Neural crest cell (in vitro differentiated cells): ENCODE results near the gene PAEP. TPM values are rescaled to one million over a fixed set of nuclear protein-coding genes. Genes with fewer than 3 reads are reported as not detected.
A peak's percentile ranks its signal among the peaks of the same experiment; 100 is the strongest.

Experiments
- DNase-seq: peaks from one replicate; pipeline ENCODE4 v3.0.0; 2021; ENCODE audit warnings: low read depth, mixed read lengths, low spot score
- H3K27ac Mint-ChIP-seq: one replicate; pipeline ENCODE4 v1.8.0; 2021; ENCODE audit warnings: mild to moderate bottlenecking, mixed read lengths; ENCODE audit not compliant: unreplicated experiment
- H3K27me3 Mint-ChIP-seq: 2 replicates; pipeline ENCODE4 v1.8.0; 2021; ENCODE audit warnings: low read depth, mild to moderate bottlenecking, mixed read lengths
- H3K36me3 Mint-ChIP-seq: 2 replicates; pipeline ENCODE4 v1.8.0; 2021; ENCODE audit warnings: low read depth, mild to moderate bottlenecking, mixed read lengths
- H3K4me1 Mint-ChIP-seq: 2 replicates; pipeline ENCODE4 v1.8.0; 2021; ENCODE audit warnings: mixed read lengths
- H3K4me3 Mint-ChIP-seq: one replicate; pipeline ENCODE4 v1.8.0; 2021; ENCODE audit warnings: mild to moderate bottlenecking, mixed read lengths
- H3K9me3 Mint-ChIP-seq: 2 replicates; pipeline ENCODE4 v1.8.0; 2021; ENCODE audit warnings: mixed read lengths
- total RNA-seq: library from RNA; stranded (reverse); gene quantifications from 2 replicates; pipeline ENCODE4 v1.2.1, GENCODE V29; 2021
- TF ChIP-seq, protein P1 (sequence below): fragments of 200-600 bp; sonication (generic); conservative IDR thresholded peaks from 2 replicates; pipeline ENCODE4 v1.5.0; 2021; ENCODE audit warnings: antibody characterized with exemption, mild to moderate bottlenecking

PAEP gene
- total RNA-seq, 1 donor from 2014 or later = not detected

DNA sequence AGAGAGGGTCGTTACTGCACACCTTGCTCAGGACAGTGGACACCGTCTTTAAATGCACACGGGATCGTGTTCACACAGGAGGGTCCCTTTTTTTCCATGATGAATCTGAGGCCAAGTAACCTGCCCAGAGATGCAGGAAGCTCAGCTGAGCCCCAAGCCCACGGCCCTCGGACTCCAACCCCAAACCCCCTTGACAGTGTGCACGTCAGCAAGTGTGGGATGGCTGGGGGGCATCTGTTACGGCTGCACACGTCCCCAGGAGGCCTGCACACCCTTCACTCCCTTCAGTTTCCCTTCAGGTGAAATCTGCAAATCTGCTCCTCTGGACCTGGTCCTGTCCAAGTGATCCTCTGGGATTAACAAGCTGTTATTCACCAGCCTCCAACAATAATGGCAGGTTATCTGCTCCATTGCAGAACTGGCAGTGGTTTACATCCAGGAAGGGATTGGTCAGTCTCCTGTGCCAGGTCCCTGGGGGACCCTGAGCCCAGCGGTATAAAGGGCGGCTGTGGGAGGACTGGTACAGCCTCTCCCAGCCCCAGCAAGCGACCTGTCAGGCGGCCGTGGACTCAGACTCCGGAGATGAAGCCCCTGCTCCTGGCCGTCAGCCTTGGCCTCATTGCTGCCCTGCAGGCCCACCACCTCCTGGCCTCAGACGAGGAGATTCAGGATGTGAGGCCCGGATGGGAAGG is 40.5 kb upstream of the PAEP start, which contains the start of gene LCN1:
Gene LCN1, plus strand, starts transcription at position 525 of the 692 bp plus-strand sequence. Its CDS starts 58 bp downstream, at position 583.
- no peak for DNase-seq
- TF ChIP-seq, protein P1, sequence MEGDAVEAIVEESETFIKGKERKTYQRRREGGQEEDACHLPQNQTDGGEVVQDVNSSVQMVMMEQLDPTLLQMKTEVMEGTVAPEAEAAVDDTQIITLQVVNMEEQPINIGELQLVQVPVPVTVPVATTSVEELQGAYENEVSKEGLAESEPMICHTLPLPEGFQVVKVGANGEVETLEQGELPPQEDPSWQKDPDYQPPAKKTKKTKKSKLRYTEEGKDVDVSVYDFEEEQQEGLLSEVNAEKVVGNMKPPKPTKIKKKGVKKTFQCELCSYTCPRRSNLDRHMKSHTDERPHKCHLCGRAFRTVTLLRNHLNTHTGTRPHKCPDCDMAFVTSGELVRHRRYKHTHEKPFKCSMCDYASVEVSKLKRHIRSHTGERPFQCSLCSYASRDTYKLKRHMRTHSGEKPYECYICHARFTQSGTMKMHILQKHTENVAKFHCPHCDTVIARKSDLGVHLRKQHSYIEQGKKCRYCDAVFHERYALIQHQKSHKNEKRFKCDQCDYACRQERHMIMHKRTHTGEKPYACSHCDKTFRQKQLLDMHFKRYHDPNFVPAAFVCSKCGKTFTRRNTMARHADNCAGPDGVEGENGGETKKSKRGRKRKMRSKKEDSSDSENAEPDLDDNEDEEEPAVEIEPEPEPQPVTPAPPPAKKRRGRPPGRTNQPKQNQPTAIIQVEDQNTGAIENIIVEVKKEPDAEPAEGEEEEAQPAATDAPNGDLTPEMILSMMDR = no peak
- H3K9me3 Mint-ChIP-seq = no peaks in the 10 kb centered on the region
- H3K4me3 Mint-ChIP-seq = no peak within 1 kb of the TSS
- peaks cover 17% of the 10 kb centered on the region for H3K4me1 Mint-ChIP-seq
- no peak within 1 kb of the TSS for H3K27ac Mint-ChIP-seq
- no peaks in the 10 kb centered on the region for H3K36me3 Mint-ChIP-seq
- H3K27me3 Mint-ChIP-seq = no peaks in the 10 kb centered on the region

DNA sequence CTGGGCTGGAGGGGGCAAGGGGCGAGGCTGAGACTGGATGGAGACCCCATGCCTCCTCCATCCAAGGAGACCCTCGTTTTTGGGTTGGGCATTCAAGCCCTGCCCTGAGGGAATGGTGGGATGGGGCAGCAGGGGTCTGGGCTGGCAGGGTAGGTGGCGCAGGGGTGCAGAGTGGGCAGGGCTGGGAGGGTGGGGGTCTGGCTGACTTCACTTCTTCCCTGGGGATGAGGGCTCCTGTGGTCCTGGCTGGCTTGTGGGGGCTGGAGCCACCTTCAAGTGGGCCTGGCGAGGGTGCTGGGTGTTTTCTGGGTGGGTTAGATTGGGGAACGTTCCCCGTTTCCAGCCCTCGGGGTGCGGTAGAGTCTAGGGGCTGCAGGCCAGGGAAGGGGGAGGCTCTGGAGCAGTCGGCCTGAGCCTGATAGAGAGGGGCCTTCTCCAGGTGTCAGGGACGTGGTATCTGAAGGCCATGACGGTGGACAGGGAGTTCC is 39.9 kb upstream of the PAEP start:
- Mint-ChIP-seq H3K9me3 (no peaks in the 10 kb centered on the region), H3K27ac (no peak overlapping the region), H3K36me3 (no peaks in the 10 kb centered on the region), H3K27me3 (no peaks in the 10 kb centered on the region), H3K4me3 (no peak overlapping the region), H3K4me1 (peaks cover 14% of the 10 kb centered on the region)
- no peak for DNase-seq
- TF ChIP-seq, protein P1 = no peak

DNA sequence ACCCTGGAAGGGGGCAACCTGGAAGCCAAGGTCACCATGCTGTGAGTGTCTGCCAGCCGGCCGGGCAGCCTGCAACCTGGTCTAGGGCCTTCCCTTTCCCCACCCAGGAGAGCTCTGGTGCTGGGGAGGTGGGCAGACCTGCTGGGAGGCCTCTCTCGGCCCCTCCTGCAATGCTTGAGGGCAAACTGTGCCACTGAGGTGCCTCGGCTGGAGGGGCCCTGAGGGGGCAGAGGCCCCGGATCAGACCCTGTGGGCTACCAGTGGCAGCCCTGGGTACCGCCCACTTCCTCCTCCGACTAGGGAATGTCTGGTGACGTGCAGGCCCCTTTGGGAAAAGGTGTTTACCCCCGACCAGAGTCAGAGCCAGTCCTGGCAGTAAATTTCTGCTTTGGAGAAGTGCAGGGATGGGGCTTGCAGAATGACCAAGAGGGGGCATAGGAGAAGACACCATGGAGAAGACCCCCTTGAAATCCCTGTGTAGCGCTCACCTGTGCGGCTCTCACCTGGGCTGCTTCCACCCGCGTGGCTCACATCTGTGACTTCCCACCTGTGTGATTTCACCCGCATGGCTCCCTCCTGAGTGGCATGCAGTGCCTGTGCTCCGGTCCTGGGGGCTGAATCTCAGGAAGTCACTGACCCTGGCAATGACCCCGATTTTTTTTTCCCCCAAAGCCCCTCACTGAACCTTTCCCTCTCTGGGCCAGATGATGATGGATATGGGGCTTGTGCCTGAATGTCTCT is 39.2 kb upstream of the PAEP start:
- peak overlapping the region; percentile 78 for H3K27ac Mint-ChIP-seq
- peaks cover 14% of the 10 kb centered on the region for H3K4me1 Mint-ChIP-seq
- no peaks in the 10 kb centered on the region for H3K9me3 Mint-ChIP-seq
- H3K4me3 Mint-ChIP-seq = no peak overlapping the region
- H3K27me3 Mint-ChIP-seq = no peaks in the 10 kb centered on the region
- DNase-seq = no peak
- TF ChIP-seq, protein P1 = no peak
- H3K36me3 Mint-ChIP-seq = no peaks in the 10 kb centered on the region

DNA sequence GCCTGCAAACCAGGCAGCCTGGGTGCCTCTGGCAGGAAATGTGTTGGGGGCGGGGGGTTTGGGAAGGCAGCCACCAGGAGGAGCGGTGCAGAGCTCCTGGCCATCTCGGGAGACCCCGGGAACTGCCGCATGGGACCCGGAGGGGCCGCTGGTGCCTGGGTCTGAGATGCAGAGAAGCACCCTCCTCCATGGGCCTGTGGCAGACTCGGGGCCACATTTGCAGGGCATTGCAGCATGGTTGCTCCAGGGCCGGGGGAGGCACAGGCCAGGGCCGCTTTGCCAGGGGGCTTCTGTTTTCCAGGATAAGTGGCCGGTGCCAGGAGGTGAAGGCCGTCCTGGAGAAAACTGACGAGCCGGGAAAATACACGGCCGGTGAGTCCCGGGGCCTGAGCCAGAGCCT is 38.6 kb upstream of the PAEP start:
- H3K4me3 Mint-ChIP-seq = no peak overlapping the region
- H3K27me3 Mint-ChIP-seq = no peaks in the 10 kb centered on the region
- H3K27ac Mint-ChIP-seq = no peak overlapping the region
- H3K36me3 Mint-ChIP-seq = no peaks in the 10 kb centered on the region
- TF ChIP-seq, protein P1 = no peak
- DNase-seq = no peak
- H3K4me1 Mint-ChIP-seq = peaks cover 11% of the 10 kb centered on the region
- H3K9me3 Mint-ChIP-seq = no peaks in the 10 kb centered on the region

DNA sequence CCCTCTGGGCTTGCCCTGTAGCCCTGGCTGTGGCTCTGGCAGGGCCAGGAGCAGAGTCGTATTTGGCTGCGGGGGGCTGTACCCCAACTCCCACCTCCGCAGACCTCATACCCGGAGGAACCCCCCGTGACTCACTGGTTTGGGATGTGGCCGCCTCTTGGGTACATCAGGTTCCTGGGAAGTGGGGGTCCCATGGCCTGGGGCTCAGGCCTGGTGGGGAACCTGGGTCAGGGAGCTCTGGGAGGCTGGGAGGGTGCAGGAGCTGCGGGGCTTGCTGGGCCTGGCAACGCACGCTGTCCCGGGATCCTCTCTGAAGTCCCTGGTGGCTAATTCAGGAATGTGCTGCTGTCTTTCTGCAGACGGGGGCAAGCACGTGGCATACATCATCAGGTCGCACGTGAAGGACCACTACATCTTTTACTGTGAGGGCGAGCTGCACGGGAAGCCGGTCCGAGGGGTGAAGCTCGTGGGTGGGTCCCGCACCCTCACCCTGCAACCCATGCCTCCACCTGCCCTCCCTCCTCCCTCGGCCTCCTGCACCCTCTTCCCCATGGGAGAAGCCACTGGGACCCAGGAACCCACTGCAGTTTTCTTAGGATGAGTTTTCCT is 37.9 kb upstream of the PAEP start:
- TF ChIP-seq, protein P1 = no peak

More for the DNA sequence above, 37.9 kb upstream of the PAEP start:
- no peaks in the 10 kb centered on the region for H3K36me3 Mint-ChIP-seq
- no peak overlapping the region for H3K4me3 Mint-ChIP-seq
- H3K27me3 Mint-ChIP-seq = no peaks in the 10 kb centered on the region
- H3K9me3 Mint-ChIP-seq = no peaks in the 10 kb centered on the region
- peaks cover 4% of the 10 kb centered on the region for H3K4me1 Mint-ChIP-seq
- no peak overlapping the region for H3K27ac Mint-ChIP-seq
- no peak for DNase-seq
